Testis (tissue), 3 donors: ENCODE data around the gene KDM2A. TPM values are rescaled to one million over a fixed set of nuclear protein-coding genes. Genes with fewer than 3 reads are reported as not detected.

Source experiments
- DNase-seq: peaks from one replicate; pipeline ENCODE4 v3.0.0-alpha.2; 2019
- H3K27ac ChIP-seq, 2 donors: fragments of 200-600 bp; sonication (generic); one replicate each; pipeline ENCODE4 v1.5.1; 2019
- H3K27me3 ChIP-seq: fragments of 200-600 bp; sonication (generic); one replicate; pipeline ENCODE4 v1.5.1; 2019
- H3K36me3 ChIP-seq: fragments of 200-600 bp; sonication (generic); one replicate; pipeline ENCODE4 v1.5.1; 2017; ENCODE audit warnings: low read depth; ENCODE audit errors: missing control alignments
- H3K4me1 ChIP-seq: fragments of 200-600 bp; sonication (generic); one replicate; pipeline ENCODE4 v1.5.1; 2019
- H3K4me3 ChIP-seq, 2 donors: fragments of 200-600 bp; sonication (generic); one replicate each; pipeline ENCODE4 v1.5.1; 2017 to 2019
- H3K9me3 ChIP-seq: fragments of 200-600 bp; sonication (generic); one replicate; pipeline ENCODE4 v1.5.1; 2017
- POLR2A ChIP-seq: fragments of 450-650 bp; IDR thresholded peaks from one replicate; pipeline ENCODE4 v1.6.1; 2017; ENCODE audit warnings: antibody characterized with exemption, mild to moderate bottlenecking, moderate library complexity
- WGBS, 2 donors: methylation state at CpG; one replicate each; pipeline ENCODE4 v1.1.5; 2018; 5-methylcytosine and 5-hydroxymethylcytosine counted together
- intact Hi-C: fragments of 100-400 bp; cut with DNase I; formaldehyde crosslinking; loops from one replicate; pipeline ENCODE4 v1.15.1; 2023; ENCODE audit warnings: low total_unique reads
- polyA plus RNA-seq: library from polyadenylated mRNA; stranded (reverse); fragments of 350-450 nt; fragmentation: Illumina TruSeq; extraction: RNeasy Lipid Tissue Mini Kit (QIAGEN cat#74804); gene quantifications from one replicate; pipeline ENCODE4 v1.2.3, GENCODE V29; 2014; ENCODE audit warnings: low read depth, low replicate concordance; ENCODE audit not compliant: insufficient read depth
- total RNA-seq, 2 donors: library from RNA; depleted of rRNA; stranded (reverse); fragments of >200 nt; gene quantifications; one replicate each; pipeline ENCODE4 v1.2.3, GENCODE V29; 2016
- TF ChIP-seq, protein P1 (sequence below), 3 experiments: fragments of 450-650 bp in 2 of 3; fragments of 200-600 bp in 1 of 3; sonication (generic) in 1 of 3; IDR thresholded peaks; one replicate each; pipeline ENCODE4 v1.5.1; 2016 to 2019; ENCODE audit warnings: antibody characterized with exemption in 3 of 3, mild to moderate bottlenecking in 2 of 3, moderate library complexity in 1 of 3

The KDM2A gene
- total and polyA plus RNA-seq, 3 donors from 2014 or later: 106 to 169 (median 142) TPM

DNA sequence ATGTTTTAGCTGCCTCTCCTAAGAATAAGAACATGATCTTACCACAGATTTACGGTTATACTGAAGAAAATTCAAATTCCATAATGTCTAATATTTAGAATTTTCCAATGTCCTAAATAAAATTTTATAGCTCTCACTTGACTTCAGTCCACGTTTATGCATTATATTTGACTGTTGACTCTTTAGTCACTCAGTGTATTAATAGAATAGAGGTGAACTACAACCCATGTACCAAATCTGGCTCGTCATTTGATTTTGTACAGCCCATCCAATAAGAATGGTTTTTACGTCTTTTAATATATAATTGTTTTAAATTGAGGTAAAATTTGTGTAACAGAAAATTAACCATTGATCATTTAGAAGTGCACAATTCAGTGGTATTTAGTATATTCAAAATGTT is 34.9 kb downstream of the KDM2A start:
- Histone ChIP-seq H3K27me3 (no peaks in the 10 kb centered on the region), H3K27ac (no peak overlapping the region), H3K36me3 (no peaks in the 10 kb centered on the region), H3K4me3 (no peak overlapping the region), H3K4me1 (no peaks in the 10 kb centered on the region), H3K9me3 (no peaks in the 10 kb centered on the region)
- no peak for TF ChIP-seq POLR2A
- TF ChIP-seq, protein P1, sequence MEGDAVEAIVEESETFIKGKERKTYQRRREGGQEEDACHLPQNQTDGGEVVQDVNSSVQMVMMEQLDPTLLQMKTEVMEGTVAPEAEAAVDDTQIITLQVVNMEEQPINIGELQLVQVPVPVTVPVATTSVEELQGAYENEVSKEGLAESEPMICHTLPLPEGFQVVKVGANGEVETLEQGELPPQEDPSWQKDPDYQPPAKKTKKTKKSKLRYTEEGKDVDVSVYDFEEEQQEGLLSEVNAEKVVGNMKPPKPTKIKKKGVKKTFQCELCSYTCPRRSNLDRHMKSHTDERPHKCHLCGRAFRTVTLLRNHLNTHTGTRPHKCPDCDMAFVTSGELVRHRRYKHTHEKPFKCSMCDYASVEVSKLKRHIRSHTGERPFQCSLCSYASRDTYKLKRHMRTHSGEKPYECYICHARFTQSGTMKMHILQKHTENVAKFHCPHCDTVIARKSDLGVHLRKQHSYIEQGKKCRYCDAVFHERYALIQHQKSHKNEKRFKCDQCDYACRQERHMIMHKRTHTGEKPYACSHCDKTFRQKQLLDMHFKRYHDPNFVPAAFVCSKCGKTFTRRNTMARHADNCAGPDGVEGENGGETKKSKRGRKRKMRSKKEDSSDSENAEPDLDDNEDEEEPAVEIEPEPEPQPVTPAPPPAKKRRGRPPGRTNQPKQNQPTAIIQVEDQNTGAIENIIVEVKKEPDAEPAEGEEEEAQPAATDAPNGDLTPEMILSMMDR (IDR thresholded peaks at IDR 0.05): no peak
- DNase-seq: no peak
- intact Hi-C loops: no loop called here
- 74 to 84% methylated on average over 4 of the region's 4 CpGs for WGBS, 2 donors

DNA sequence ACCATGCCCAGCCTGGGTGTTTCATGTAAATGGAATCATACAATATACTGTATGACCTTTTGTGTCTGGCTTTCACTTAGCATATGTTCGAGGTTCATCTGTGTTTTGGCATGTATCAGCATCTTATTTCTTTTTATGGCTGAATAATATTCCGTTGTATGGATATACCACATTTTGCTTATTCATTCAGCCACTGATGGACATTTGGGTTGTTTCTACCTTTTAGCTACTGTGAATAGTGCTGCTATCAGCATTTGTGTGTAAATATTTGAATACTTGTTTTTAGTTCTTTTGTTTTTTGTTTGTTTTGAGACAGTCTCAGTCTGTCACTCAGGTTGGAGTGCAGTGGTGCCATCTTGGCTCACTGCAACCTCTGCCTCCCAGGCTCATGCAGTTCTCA is 35.7 kb downstream of the KDM2A start:
- H3K9me3 ChIP-seq: no peaks in the 10 kb centered on the region
- no peak overlapping the region for H3K27ac ChIP-seq
- TF ChIP-seq, protein P1 (IDR thresholded peaks at IDR 0.05): no peak
- no peak for TF ChIP-seq POLR2A
- 96 to 98% methylated on average over 2 of the region's 2 CpGs for WGBS, 2 donors
- no peaks in the 10 kb centered on the region for H3K4me1 ChIP-seq
- intact Hi-C loops: no loop called here
- no peaks in the 10 kb centered on the region for H3K36me3 ChIP-seq
- H3K4me3 ChIP-seq: no peak overlapping the region
- H3K27me3 ChIP-seq: no peaks in the 10 kb centered on the region
- DNase-seq: no peak

DNA sequence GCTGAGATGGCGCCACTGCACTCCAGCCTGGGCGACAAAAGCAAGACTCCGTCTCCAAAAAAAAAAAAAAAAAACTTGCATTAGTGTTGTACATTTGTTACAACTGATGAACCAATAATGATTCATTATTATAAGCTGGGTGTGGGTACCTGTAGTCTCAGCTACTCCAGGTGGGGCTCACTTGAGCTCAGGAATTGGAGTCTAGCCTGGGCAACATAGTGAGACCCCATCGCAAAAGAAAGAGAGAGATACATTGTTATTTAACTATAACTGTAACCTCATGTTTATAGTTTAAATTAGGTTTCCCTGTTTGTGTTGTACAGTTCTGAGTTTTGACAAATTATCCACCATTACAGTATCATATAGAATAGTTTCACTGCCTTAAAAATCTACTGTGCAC is 38.6 kb downstream of the KDM2A start:
- DNase-seq: no peak
- Histone ChIP-seq H3K4me1 (no peaks in the 10 kb centered on the region), H3K36me3 (no peaks in the 10 kb centered on the region), H3K9me3 (no peaks in the 10 kb centered on the region), H3K27me3 (no peaks in the 10 kb centered on the region), H3K27ac (no peak overlapping the region), H3K4me3 (no peak overlapping the region)
- intact Hi-C loops: no loop called here
- 90 to 91% methylated on average over 4 of the region's 4 CpGs for WGBS, 2 donors
- TF ChIP-seq POLR2A: no peak
- TF ChIP-seq, protein P1 (IDR thresholded peaks at IDR 0.05): no peak

DNA sequence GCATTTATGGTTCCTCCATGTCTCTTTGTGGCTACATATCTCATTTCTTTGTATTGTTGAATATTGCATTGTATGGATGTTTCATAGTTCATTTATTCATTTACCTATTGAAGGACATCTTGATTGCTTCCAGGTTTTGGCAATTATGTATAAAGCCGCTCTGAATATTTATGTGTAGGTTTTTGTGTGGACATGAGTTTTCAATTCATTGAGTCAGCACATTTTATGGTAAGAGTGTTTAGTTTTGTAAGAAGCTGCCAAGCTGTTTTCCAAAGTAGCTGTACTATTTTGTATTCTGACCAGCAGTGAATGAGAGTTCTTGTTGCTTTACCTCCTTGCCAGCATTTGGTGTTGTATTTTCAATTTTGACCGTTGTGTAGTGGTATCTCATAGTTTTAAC is 39.2 kb downstream of the KDM2A start:
- H3K4me1 ChIP-seq: no peaks in the 10 kb centered on the region
- no peaks in the 10 kb centered on the region for H3K9me3 ChIP-seq
- TF ChIP-seq, protein P1 (IDR thresholded peaks at IDR 0.05): no peak
- TF ChIP-seq POLR2A: no peak
- intact Hi-C loops: no loop called here
- no peaks in the 10 kb centered on the region for H3K36me3 ChIP-seq
- no peak overlapping the region for H3K4me3 ChIP-seq
- 67 to 75% methylated on average over 2 of the region's 2 CpGs for WGBS, 2 donors
- no peaks in the 10 kb centered on the region for H3K27me3 ChIP-seq
- no peak for DNase-seq
- H3K27ac ChIP-seq: no peak overlapping the region

DNA sequence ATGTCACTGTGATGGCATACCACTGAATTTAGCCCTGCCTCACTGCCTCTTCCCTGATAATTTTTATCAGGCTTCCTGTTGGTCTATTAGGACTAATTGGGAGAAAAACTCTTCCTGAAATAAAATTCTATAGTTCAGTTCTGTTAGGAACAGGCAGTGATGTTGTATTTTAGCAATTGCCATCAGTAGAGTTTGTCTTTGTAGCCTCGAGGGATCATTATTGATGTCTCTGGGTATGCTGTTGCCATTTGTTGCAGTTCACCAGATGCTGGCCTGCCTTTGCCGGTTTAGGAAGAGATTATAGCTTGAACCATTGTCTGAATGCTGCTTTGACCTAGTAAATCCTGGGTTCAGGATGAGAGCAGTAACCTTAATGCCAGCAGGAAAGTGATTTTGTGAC is 41.0 kb downstream of the KDM2A start:
- no peaks in the 10 kb centered on the region for H3K36me3 ChIP-seq
- H3K27me3 ChIP-seq: no peaks in the 10 kb centered on the region
- no peaks in the 10 kb centered on the region for H3K9me3 ChIP-seq
- 40 to 52% methylated on average over 2 of the region's 2 CpGs for WGBS, 2 donors
- no peak for TF ChIP-seq POLR2A
- TF ChIP-seq, protein P1 (IDR thresholded peaks at IDR 0.05): no peak
- H3K4me3 ChIP-seq: no peak overlapping the region
- no peak for DNase-seq
- no peak overlapping the region for H3K27ac ChIP-seq
- H3K4me1 ChIP-seq: no peaks in the 10 kb centered on the region
- intact Hi-C loops: no loop called here
